H1 (cell line): Measurements from ENCODE around the gene ACE.
A peak's percentile ranks its signal among the peaks of the same experiment; 100 is the strongest.

Source experiments
- CTCF ChIP-seq, 3 experiments: IDR thresholded peaks; 1 replicate in 2 of 3; 2 replicates in 1 of 3; pipeline versions ENCODE4 v1.5.1 to v1.6.1; 2011; ENCODE audit warnings: low read length in 3 of 3, mild to moderate bottlenecking in 3 of 3, inconsistent platforms in 2 of 3, low read depth in 1 of 3, moderate library complexity in 1 of 3; ENCODE audit not compliant: insufficient read depth in 1 of 3; ENCODE audit errors: control extremely low read depth in 1 of 3
- EP300 ChIP-seq, 2 experiments: IDR thresholded peaks; 1 replicate in 1 of 2; 2 replicates in 1 of 2; pipeline ENCODE4 v1.6.1; 2011 to 2012; ENCODE audit warnings: low read depth in 2 of 2, low read length in 2 of 2, mild to moderate bottlenecking in 2 of 2, borderline replicate concordance in 1 of 2, inconsistent platforms in 1 of 2, moderate library complexity in 1 of 2
- POLR2A ChIP-seq, 2 experiments: IDR thresholded peaks; 1 replicate in 1 of 2; 2 replicates in 1 of 2; pipeline ENCODE4 v1.6.1; 2011; ENCODE audit warnings: low read depth in 2 of 2, low read length in 2 of 2, mild to moderate bottlenecking in 2 of 2; ENCODE audit errors: control extremely low read depth in 1 of 2
- POLR2AphosphoS5 ChIP-seq: IDR thresholded peaks from 2 replicates; pipeline ENCODE4 v1.6.1; 2011; ENCODE audit warnings: low read depth, low read length
- SP2 ChIP-seq: IDR thresholded peaks from 2 replicates; pipeline ENCODE4 v1.6.1; 2012; ENCODE audit warnings: mild to moderate bottlenecking, low read length, inconsistent platforms
- SUZ12 ChIP-seq: fragments of 200-600 bp; sonication (generic); IDR thresholded peaks from 2 replicates; pipeline ENCODE4 v1.6.1; 2012; ENCODE audit warnings: mild to moderate bottlenecking, inconsistent platforms, low read length, moderate library complexity, mixed read lengths

- peak; percentile 57 to 66 (median 58) for TF ChIP-seq CTCF (IDR thresholded peaks at IDR 0.05; ENCODE audit: control extremely low read depth in 1 of 3, insufficient read depth in 1 of 3, low read depth in 1 of 3, low read length in 3 of 3)
- no peak for TF ChIP-seq EP300 (IDR thresholded peaks at IDR 0.05; ENCODE audit: borderline replicate concordance in 1 of 2, low read depth in 2 of 2, low read length in 2 of 2)
- TF ChIP-seq POLR2AphosphoS5 = no peak
- no peak for TF ChIP-seq SUZ12
- no peak for TF ChIP-seq POLR2A (IDR thresholded peaks at IDR 0.05; ENCODE audit: control extremely low read depth in 1 of 2, low read depth in 2 of 2, low read length in 2 of 2)
- TF ChIP-seq SP2 = no peak
Measured at GRCh38 chr17:63436523-63437110, 40.2 kb upstream of the ACE start.
